H9 (cell line): ENCODE data around the gene SIGLEC12. TPM values are rescaled to one million over a fixed set of nuclear protein-coding genes. Genes with fewer than 3 reads are reported as not detected.

ENCODE experiments used
- DNase-seq: peaks from one replicate; pipeline ENCODE4 v3.0.0-alpha.2; 2017
- H2AFZ ChIP-seq: one replicate; pipeline ENCODE4 v1.6.1; 2013; ENCODE audit warnings: mild to moderate bottlenecking, low read length, control low read depth, moderate library complexity
- H2AK5ac ChIP-seq: 2 replicates; pipeline ENCODE4 v1.6.1; 2013; ENCODE audit warnings: low read length, control low read depth, mixed read lengths; ENCODE audit not compliant: insufficient read length
- H2BK120ac ChIP-seq: one replicate; pipeline ENCODE4 v1.6.1; 2013; ENCODE audit warnings: low read depth, mild to moderate bottlenecking, low read length, control low read depth, inconsistent platforms; ENCODE audit not compliant: poor library complexity, severe bottlenecking
- H2BK12ac ChIP-seq: 2 replicates; pipeline ENCODE4 v1.6.1; 2013; ENCODE audit warnings: low read length, control low read depth, mixed read lengths, low read depth; ENCODE audit not compliant: insufficient read length
- H2BK15ac ChIP-seq: 2 replicates; pipeline ENCODE4 v1.6.1; 2013; ENCODE audit warnings: low read depth, low read length, control low read depth
- H2BK20ac ChIP-seq: one replicate; pipeline ENCODE4 v1.6.1; 2013; ENCODE audit warnings: low read depth, mild to moderate bottlenecking, low read length, control low read depth, inconsistent platforms; ENCODE audit not compliant: poor library complexity, severe bottlenecking
- H2BK5ac ChIP-seq: 2 replicates; pipeline ENCODE4 v1.6.1; 2013; ENCODE audit warnings: low read length, control low read depth, mixed read lengths; ENCODE audit not compliant: insufficient read length
- H3K14ac ChIP-seq: 2 replicates; pipeline ENCODE4 v1.6.1; 2013; ENCODE audit warnings: low read length, control low read depth; ENCODE audit not compliant: insufficient read depth
- H3K18ac ChIP-seq: 2 replicates; pipeline ENCODE4 v1.6.1; 2013; ENCODE audit warnings: low read depth, mild to moderate bottlenecking, mixed read lengths, low read length, control low read depth; ENCODE audit not compliant: insufficient read length
- H3K23ac ChIP-seq: 2 replicates; pipeline ENCODE4 v1.6.1; 2013; ENCODE audit warnings: low read length, control low read depth, mixed read lengths, low read depth; ENCODE audit not compliant: insufficient read length
- H3K23me2 ChIP-seq: 2 replicates; pipeline ENCODE4 v1.6.1; 2013; ENCODE audit warnings: low read depth, mild to moderate bottlenecking, mixed read lengths, low read length, control low read depth; ENCODE audit not compliant: insufficient read length, poor library complexity, severe bottlenecking
- H3K27ac ChIP-seq: 2 replicates; pipeline ENCODE4 v1.5.1; 2013; ENCODE audit warnings: low read length, control low read depth, mixed read lengths, low read depth; ENCODE audit not compliant: insufficient read length
- H3K27me3 ChIP-seq: 2 replicates; pipeline ENCODE4 v1.6.1; 2013; ENCODE audit warnings: low read length, control low read depth, inconsistent platforms; ENCODE audit not compliant: insufficient read depth
- H3K4ac ChIP-seq: 2 replicates; pipeline ENCODE4 v1.6.1; 2013; ENCODE audit warnings: low read depth, mild to moderate bottlenecking, control low read depth, inconsistent platforms, low read length, moderate library complexity
- H3K4me1 ChIP-seq: 2 replicates; pipeline ENCODE4 v1.6.1; 2013; ENCODE audit warnings: low read length, control low read depth, inconsistent platforms; ENCODE audit not compliant: insufficient read depth
- H3K4me2 ChIP-seq: 2 replicates; pipeline ENCODE4 v1.6.1; 2013; ENCODE audit warnings: low read length, control low read depth, mixed read lengths; ENCODE audit not compliant: insufficient read length, insufficient read depth
- H3K56ac ChIP-seq: 2 replicates; pipeline ENCODE4 v1.6.1; 2013; ENCODE audit warnings: low read depth, mild to moderate bottlenecking, mixed read lengths, low read length, control low read depth; ENCODE audit not compliant: insufficient read length
- H3K79me1 ChIP-seq: 2 replicates; pipeline ENCODE4 v1.6.1; 2013; ENCODE audit warnings: low read depth, mild to moderate bottlenecking, moderate library complexity, low read length, control low read depth, inconsistent platforms; ENCODE audit not compliant: insufficient read depth, poor library complexity, severe bottlenecking
- H3K79me2 ChIP-seq: 2 replicates; pipeline ENCODE4 v1.6.1; 2013; ENCODE audit warnings: low read length, control low read depth, inconsistent platforms; ENCODE audit not compliant: insufficient read depth
- H3K9ac ChIP-seq: 2 replicates; pipeline ENCODE4 v1.6.1; 2013; ENCODE audit warnings: low read length, control low read depth, mixed read lengths; ENCODE audit not compliant: insufficient read length; ENCODE audit errors: extremely low read depth
- H3K9me3 ChIP-seq: one replicate; pipeline ENCODE4 v1.6.1; 2013; ENCODE audit warnings: low read depth, low read length, inconsistent platforms; ENCODE audit not compliant: control insufficient read depth
- H3T11ph ChIP-seq: one replicate; pipeline ENCODE4 v1.6.1; 2013; ENCODE audit warnings: mild to moderate bottlenecking, low read length, control low read depth, inconsistent platforms
- H4K20me1 ChIP-seq: one replicate; pipeline ENCODE4 v1.6.1; 2013; ENCODE audit not compliant: control insufficient read depth, insufficient read length, insufficient read depth
- H4K5ac ChIP-seq: 2 replicates; pipeline ENCODE4 v1.6.1; 2013; ENCODE audit warnings: low read depth, mild to moderate bottlenecking, mixed read lengths, low read length, control low read depth; ENCODE audit not compliant: insufficient read length
- H4K8ac ChIP-seq: replicated peaks from 2 replicates; pipeline ENCODE4 v1.6.1; 2013; ENCODE audit warnings: low read length, control low read depth, mixed read lengths, low read depth; ENCODE audit not compliant: insufficient read length
- H4K91ac ChIP-seq: 2 replicates; pipeline ENCODE4 v1.6.1; 2013; ENCODE audit warnings: low read depth, mild to moderate bottlenecking, moderate library complexity, mixed read lengths, low read length, control low read depth; ENCODE audit not compliant: insufficient read length
- H3K27ac Mint-ChIP-seq, 3 experiments: 2 replicates in 2 of 3; 3 replicates in 1 of 3; pipeline ENCODE4 v1.8.0; 2020 to 2021; ENCODE audit warnings: mixed read lengths in 3 of 3, mild to moderate bottlenecking in 1 of 3, moderate library complexity in 1 of 3
- H3K27me3 Mint-ChIP-seq: 2 replicates; pipeline ENCODE4 v1.8.0; 2021; ENCODE audit warnings: low read depth, mild to moderate bottlenecking, moderate library complexity, mixed read lengths
- H3K36me3 Mint-ChIP-seq, 3 experiments: 2 replicates in 2 of 3; 3 replicates in 1 of 3; pipeline ENCODE4 v1.8.0; 2020 to 2021; ENCODE audit warnings: low read depth in 3 of 3, mixed read lengths in 3 of 3; ENCODE audit not compliant: insufficient read depth in 1 of 3
- H3K4me1 Mint-ChIP-seq, 2 experiments: 2 replicates each; pipeline ENCODE4 v1.8.0; 2020; ENCODE audit warnings: mixed read lengths in 2 of 2
- H3K4me3 Mint-ChIP-seq, 2 experiments: 2 replicates in 1 of 2; 3 replicates in 1 of 2; pipeline ENCODE4 v1.8.0; 2020 to 2021; ENCODE audit warnings: mild to moderate bottlenecking in 2 of 2, mixed read lengths in 2 of 2, moderate library complexity in 1 of 2
- H3K9me3 Mint-ChIP-seq, 2 experiments: 2 replicates in 1 of 2; 3 replicates in 1 of 2; pipeline ENCODE4 v1.8.0; 2020; ENCODE audit warnings: mild to moderate bottlenecking in 2 of 2, mixed read lengths in 2 of 2, moderate library complexity in 1 of 2
- WGBS: extraction: QIAGEN DNeasy Blood & Tissue Kit; methylation state at CpG from one replicate; pipeline ENCODE4 v1.1.7; 2013; ENCODE audit warnings: missing lambda C conversion rate, low lambda C conversion rate, mixed read lengths; ENCODE audit not compliant: insufficient read length; ENCODE audit errors: extremely low coverage; 5-methylcytosine and 5-hydroxymethylcytosine counted together
- total RNA-seq: library from RNA; stranded (reverse); gene quantifications from 2 replicates; pipeline ENCODE4 v1.2.1, GENCODE V29; 2021
- TF ChIP-seq, protein P1 (sequence below): fragments of 200-600 bp; sonication (generic); conservative IDR thresholded peaks from 3 replicates; pipeline ENCODE4 v1.8.0; 2021; ENCODE audit warnings: antibody characterized with exemption, mild to moderate bottlenecking

The SIGLEC12 gene
- total RNA-seq, 1 experiment from 2014 or later: not detected

DNA sequence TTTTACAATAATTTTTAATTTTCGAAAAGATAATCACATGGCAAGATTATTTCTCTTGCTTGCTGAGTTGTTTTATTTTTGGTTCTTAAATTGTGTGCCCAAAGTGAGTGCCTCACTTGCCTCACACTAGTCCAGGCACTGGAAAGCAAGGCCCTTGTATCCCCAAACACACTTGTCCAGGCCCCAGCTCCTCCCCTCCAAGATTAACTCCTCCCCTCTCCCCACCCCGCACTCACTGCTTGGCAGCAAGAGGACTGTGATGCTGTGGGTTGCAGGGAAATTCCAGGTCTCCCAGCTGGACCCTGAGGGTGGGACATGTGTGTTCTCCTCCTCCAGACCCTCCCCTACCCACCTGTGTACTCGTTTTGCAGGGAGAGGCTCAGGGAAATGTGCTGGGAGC lies 3.9 kb downstream of the SIGLEC12 start:
- no peaks in the 10 kb centered on the region for H3K23me2 ChIP-seq
- peaks cover 27% of the 10 kb centered on the region for H3K27me3 Mint-ChIP-seq
- H2BK12ac ChIP-seq: no peak overlapping the region
- no peak overlapping the region for H3K4ac ChIP-seq
- TF ChIP-seq, protein P1, sequence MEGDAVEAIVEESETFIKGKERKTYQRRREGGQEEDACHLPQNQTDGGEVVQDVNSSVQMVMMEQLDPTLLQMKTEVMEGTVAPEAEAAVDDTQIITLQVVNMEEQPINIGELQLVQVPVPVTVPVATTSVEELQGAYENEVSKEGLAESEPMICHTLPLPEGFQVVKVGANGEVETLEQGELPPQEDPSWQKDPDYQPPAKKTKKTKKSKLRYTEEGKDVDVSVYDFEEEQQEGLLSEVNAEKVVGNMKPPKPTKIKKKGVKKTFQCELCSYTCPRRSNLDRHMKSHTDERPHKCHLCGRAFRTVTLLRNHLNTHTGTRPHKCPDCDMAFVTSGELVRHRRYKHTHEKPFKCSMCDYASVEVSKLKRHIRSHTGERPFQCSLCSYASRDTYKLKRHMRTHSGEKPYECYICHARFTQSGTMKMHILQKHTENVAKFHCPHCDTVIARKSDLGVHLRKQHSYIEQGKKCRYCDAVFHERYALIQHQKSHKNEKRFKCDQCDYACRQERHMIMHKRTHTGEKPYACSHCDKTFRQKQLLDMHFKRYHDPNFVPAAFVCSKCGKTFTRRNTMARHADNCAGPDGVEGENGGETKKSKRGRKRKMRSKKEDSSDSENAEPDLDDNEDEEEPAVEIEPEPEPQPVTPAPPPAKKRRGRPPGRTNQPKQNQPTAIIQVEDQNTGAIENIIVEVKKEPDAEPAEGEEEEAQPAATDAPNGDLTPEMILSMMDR: no peak
- no peak overlapping the region for H3K27ac ChIP-seq
- no peak overlapping the region for H4K91ac ChIP-seq
- H3T11ph ChIP-seq: no peak overlapping the region
- H3K4me3 Mint-ChIP-seq: no peak overlapping the region
- no peak overlapping the region for H4K8ac ChIP-seq
- no peaks in the 10 kb centered on the region for H3K27me3 ChIP-seq
- no peak overlapping the region for H4K5ac ChIP-seq
- no peak overlapping the region for H3K9ac ChIP-seq
- no peak overlapping the region for H3K23ac ChIP-seq
- H3K79me2 ChIP-seq: no peaks in the 10 kb centered on the region
- no peaks in the 10 kb centered on the region for H3K4me1 ChIP-seq
- peaks cover 0 to 16% (median 5%) of the 10 kb centered on the region in 3 experiments; a peak in 4 of 7 replicates for H3K36me3 Mint-ChIP-seq
- no peak overlapping the region for H2BK5ac ChIP-seq
- no peaks in the 10 kb centered on the region for H4K20me1 ChIP-seq
- no peak for DNase-seq
- H3K14ac ChIP-seq: no peak overlapping the region
- no peaks in the 10 kb centered on the region for H3K4me1 Mint-ChIP-seq
- H3K56ac ChIP-seq: no peak overlapping the region
- no peak overlapping the region for H3K4me2 ChIP-seq
- H2BK120ac ChIP-seq: no peak overlapping the region
- H3K9me3 Mint-ChIP-seq: peaks cover 59 to 96% of the 10 kb centered on the region in 2 experiments
- no peak overlapping the region for H2AK5ac ChIP-seq
- H3K9me3 ChIP-seq: no peaks in the 10 kb centered on the region
- H2BK20ac ChIP-seq: no peak overlapping the region
- no peak overlapping the region for H3K18ac ChIP-seq
- H2BK15ac ChIP-seq: no peak overlapping the region
- no peaks in the 10 kb centered on the region for H3K79me1 ChIP-seq
- no CpG with 5 or more reads among the region's 3 CpGs for WGBS
- no peak overlapping the region for H2AFZ ChIP-seq
- no peak overlapping the region for H3K27ac Mint-ChIP-seq
